ACC112 (cell line): ENCODE data around the gene MAP3K8.

Experiments used
- H2AFZ ChIP-seq: fragments of 200-600 bp; sonication (generic); one replicate; pipeline ENCODE4 v1.6.0; 2017; ENCODE audit warnings: antibody characterized with exemption, low read length; ENCODE audit not compliant: unreplicated experiment
- H3K27ac ChIP-seq: fragments of 200-600 bp; sonication (generic); 2 replicates; pipeline ENCODE4 v1.5.1; 2014; ENCODE audit warnings: low read depth, mild to moderate bottlenecking, antibody characterized with exemption, low read length, moderate library complexity
- H3K27me3 ChIP-seq: fragments of 200-600 bp; sonication (generic); 2 replicates; pipeline ENCODE4 v1.6.1; 2014; ENCODE audit warnings: mild to moderate bottlenecking, antibody characterized with exemption, low read length, moderate library complexity, mixed read lengths; ENCODE audit not compliant: insufficient read depth
- H3K36me3 ChIP-seq: fragments of 200-600 bp; sonication (generic); 2 replicates; pipeline ENCODE4 v1.6.1; 2016; ENCODE audit warnings: mild to moderate bottlenecking, antibody characterized with exemption, low read length, moderate library complexity, mixed read lengths; ENCODE audit not compliant: insufficient read depth
- H3K4me1 ChIP-seq: fragments of 200-600 bp; sonication (generic); one replicate; pipeline ENCODE4 v1.6.1; 2016; ENCODE audit warnings: low read length, mixed read lengths; ENCODE audit not compliant: insufficient read depth, unreplicated experiment, control insufficient read depth
- H3K4me3 ChIP-seq: fragments of 200-600 bp; sonication (generic); 2 replicates; pipeline ENCODE4 v1.5.1; 2014; ENCODE audit warnings: mild to moderate bottlenecking, low read depth, low read length
- H3K79me2 ChIP-seq: fragments of 200-600 bp; sonication (generic); one replicate; pipeline ENCODE4 v1.6.0; 2016; ENCODE audit warnings: low read length; ENCODE audit not compliant: control insufficient read depth, unreplicated experiment, insufficient read depth

Gene MAP3K8

DNA sequence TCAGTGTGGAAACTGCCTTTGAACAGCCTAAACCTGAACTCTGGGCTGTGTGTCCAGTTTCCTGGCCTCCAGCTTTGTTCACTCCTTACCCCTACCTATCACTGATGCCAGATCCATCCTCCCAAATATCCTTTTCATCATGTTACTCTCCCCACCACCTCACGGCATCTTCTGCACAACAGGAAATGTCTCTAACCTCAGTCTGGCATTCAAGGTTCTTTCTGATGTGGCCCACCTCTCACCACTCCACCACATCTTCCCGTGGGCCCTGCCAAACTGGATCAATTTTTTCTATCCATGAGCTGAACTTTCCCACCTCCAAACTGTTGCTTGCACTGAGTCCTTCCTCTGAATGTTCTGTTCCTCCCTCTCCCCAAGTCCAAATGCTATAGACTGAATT is 35.8 kb upstream of the MAP3K8 start:
- Histone ChIP-seq H3K4me1 (no peaks in the 10 kb centered on the region), H2AFZ (no peak overlapping the region), H3K27me3 (peaks cover 14% of the 10 kb centered on the region; the same call in 1 of the 2 replicates), H3K27ac (no peak overlapping the region), H3K79me2 (no peaks in the 10 kb centered on the region), H3K4me3 (no peak overlapping the region), H3K36me3 (no peaks in the 10 kb centered on the region)

DNA sequence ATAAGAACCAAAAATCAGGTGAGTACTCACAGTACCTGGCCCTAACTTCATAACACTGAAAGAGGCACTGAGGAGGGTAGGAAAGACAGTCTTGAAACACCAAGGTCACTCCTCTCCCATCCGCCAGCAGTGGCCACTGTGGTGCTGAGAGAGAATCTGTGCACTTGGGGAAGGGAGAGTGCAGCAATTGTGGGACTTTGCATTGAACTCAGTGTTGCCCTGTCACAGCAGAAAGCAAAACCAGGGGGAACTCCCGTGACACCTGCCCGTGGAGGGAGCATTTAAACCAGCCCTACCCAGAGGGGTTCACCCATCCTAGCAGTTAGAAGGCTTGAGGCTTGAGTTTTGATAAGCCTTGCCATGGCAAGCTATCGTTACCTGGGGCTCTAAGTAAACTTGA is 35.2 kb upstream of the MAP3K8 start:
- no peaks in the 10 kb centered on the region for H3K79me2 ChIP-seq
- H2AFZ ChIP-seq = no peak overlapping the region
- no peak overlapping the region for H3K27ac ChIP-seq
- no peaks in the 10 kb centered on the region for H3K4me1 ChIP-seq
- H3K27me3 ChIP-seq = 0 out of 2 replicates have a peak, but pooled peaks cover 9% of the 10 kb centered on the region
- no peaks in the 10 kb centered on the region for H3K36me3 ChIP-seq
- H3K4me3 ChIP-seq = no peak overlapping the region

DNA sequence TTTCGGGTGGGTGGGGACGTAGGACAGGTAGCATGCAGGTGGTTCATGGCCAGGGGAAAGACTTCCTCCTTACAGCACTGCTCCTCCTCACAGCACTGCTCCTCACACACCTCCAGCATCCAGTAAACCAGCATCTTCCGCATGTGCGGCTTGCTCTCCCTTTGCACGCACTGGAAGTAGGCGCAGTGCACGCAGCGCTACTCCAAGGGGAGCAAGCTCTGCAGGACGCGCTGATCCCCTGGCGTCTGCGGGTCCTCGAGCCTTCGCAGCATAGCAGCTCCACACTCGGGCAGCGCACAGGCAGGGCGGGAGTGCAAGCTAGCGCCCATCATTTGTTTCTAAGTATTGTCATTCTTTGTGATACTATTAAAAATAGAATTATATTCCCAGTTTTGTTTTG is 30.5 kb upstream of the MAP3K8 start:
- no peak overlapping the region for H3K27ac ChIP-seq
- H3K4me1 ChIP-seq = no peaks in the 10 kb centered on the region
- no peak overlapping the region for H2AFZ ChIP-seq
- H3K79me2 ChIP-seq = no peaks in the 10 kb centered on the region
- no peaks in the 10 kb centered on the region for H3K36me3 ChIP-seq
- H3K4me3 ChIP-seq = no peak overlapping the region
- H3K27me3 ChIP-seq = 0 out of 2 replicates have a peak, but pooled peaks cover 1% of the 10 kb centered on the region

DNA sequence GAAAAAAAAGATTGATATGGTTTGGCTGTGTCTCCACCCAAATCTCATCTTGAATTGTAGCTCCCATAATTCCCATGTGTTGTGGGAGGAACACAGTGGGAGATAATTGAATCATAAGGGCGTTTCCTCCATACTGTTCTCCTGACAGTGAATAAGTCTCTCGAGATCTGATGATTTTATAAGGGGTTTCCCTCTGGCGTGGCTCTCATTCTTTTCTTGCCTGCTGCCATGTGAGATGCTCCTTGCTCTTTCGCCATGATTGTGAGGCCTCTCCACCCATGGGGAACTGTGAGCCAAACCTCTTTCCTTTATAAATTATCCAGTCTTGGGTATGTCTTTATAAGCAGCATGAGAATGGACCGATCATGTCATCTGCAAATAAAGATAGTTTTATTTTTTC is 29.4 kb upstream of the MAP3K8 start:
- no peak overlapping the region for H3K4me3 ChIP-seq
- no peak overlapping the region for H3K27ac ChIP-seq
- no peaks in the 10 kb centered on the region for H3K4me1 ChIP-seq
- H3K79me2 ChIP-seq = no peaks in the 10 kb centered on the region
- no peaks in the 10 kb centered on the region for H3K27me3 ChIP-seq
- no peaks in the 10 kb centered on the region for H3K36me3 ChIP-seq
- no peak overlapping the region for H2AFZ ChIP-seq

DNA sequence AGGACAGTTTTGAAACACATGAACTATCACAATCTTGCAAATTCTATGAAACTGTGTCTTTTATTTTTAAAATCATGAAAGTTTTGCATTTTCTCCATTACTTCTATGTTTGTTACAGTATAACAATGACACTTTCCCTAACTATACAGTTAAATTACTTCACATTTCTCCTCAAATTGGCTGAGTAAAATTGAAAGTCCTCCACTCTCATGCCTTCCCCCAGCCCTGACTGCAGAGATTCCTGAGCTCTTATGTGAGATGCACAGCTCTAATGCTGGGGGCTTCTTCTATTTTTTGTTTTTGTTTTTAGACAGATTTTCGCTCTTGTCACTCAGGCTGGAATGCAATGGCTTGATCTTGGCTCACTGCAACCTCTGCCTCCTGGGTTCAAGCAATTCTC is 22.7 kb upstream of the MAP3K8 start:
- Histone ChIP-seq H3K27ac (no peak overlapping the region), H3K27me3 (no peaks in the 10 kb centered on the region), H3K36me3 (no peaks in the 10 kb centered on the region)

DNA sequence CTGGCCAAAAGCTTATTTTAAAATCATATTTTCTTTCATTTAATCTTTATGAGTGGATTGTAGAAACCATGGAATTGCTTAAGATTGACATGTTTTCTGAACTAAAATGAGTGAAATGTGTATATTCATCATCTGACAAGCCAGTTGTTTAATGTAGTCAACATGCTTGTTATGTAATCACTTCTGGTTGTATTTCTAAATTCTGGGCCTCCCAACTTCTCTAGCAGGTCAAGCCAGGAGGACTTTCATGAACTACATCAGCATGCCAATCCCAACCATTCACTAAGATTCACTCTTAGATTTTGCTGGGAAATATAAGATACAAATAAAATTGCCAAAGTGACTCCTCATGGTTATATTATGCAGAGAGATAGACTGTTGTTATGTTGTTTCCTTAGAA is 21.1 kb upstream of the MAP3K8 start:
- no peak overlapping the region for H2AFZ ChIP-seq

More for the DNA sequence above, 22.7 kb upstream of the MAP3K8 start:
- no peak overlapping the region for H2AFZ ChIP-seq
- no peak overlapping the region for H3K4me3 ChIP-seq
- no peaks in the 10 kb centered on the region for H3K79me2 ChIP-seq
- no peaks in the 10 kb centered on the region for H3K4me1 ChIP-seq

DNA sequence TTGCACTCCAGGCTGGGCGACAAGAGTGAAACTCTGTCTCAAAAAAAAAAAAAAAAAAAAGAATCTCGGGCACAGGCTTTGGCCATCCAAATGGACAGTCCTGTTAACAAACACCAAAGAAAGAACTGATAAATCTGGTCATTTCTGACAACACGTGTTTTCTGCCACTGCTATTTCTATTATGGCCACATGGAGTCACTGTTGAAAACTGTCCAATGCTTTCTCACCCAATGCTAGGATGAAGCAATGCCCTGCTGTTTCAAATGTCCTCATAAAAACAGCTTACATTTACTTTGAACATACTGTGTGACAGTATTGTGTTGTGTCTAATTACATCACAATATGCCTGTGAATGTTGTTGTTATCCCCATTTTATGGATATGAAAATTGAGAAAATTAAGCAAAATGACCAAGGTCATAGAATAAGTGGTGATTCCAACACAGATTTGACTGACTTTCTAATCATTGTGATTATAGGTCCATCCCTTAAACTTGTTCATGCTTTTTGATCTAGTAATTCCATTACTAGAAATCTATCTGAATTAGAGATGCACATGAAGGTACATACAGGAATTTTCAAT is 19.9 kb upstream of the MAP3K8 start:
- no peaks in the 10 kb centered on the region for H3K79me2 ChIP-seq
- no peak overlapping the region for H3K27ac ChIP-seq
- peaks cover 8% of the 10 kb centered on the region for H3K4me1 ChIP-seq
- no peak overlapping the region for H3K4me3 ChIP-seq
- no peak overlapping the region for H2AFZ ChIP-seq
- H3K36me3 ChIP-seq = no peaks in the 10 kb centered on the region
- no peaks in the 10 kb centered on the region for H3K27me3 ChIP-seq

More for the DNA sequence above, 21.1 kb upstream of the MAP3K8 start:
- no peak overlapping the region for H3K27ac ChIP-seq
- no peaks in the 10 kb centered on the region for H3K79me2 ChIP-seq
- H3K4me1 ChIP-seq = no peaks in the 10 kb centered on the region
- no peaks in the 10 kb centered on the region for H3K27me3 ChIP-seq
- H3K4me3 ChIP-seq = no peak overlapping the region
- no peaks in the 10 kb centered on the region for H3K36me3 ChIP-seq

DNA sequence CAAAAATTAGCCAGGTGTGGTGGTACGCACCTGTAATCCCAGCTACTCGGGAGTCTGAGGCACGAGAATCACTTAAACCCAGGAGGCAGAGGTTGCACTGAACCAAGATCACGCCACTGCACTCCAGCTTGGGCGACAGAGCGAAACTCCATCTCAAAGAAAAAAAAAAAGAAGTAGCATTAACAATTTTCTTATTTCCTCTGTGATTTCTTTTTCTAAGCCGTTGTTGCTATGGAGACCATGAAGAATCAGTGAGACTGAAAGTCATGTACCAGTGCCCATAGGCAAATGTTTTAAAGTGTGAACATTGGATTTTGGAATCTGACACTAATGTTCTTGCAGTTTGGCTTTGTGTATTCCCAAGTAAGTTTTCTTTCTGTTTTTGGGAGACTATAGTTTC is 18.4 kb upstream of the MAP3K8 start:
- Histone ChIP-seq H3K4me1 (peaks cover 8% of the 10 kb centered on the region), H3K79me2 (no peaks in the 10 kb centered on the region), H2AFZ (no peak overlapping the region), H3K36me3 (no peaks in the 10 kb centered on the region), H3K4me3 (no peak overlapping the region), H3K27ac (no peak overlapping the region), H3K27me3 (no peaks in the 10 kb centered on the region)

DNA sequence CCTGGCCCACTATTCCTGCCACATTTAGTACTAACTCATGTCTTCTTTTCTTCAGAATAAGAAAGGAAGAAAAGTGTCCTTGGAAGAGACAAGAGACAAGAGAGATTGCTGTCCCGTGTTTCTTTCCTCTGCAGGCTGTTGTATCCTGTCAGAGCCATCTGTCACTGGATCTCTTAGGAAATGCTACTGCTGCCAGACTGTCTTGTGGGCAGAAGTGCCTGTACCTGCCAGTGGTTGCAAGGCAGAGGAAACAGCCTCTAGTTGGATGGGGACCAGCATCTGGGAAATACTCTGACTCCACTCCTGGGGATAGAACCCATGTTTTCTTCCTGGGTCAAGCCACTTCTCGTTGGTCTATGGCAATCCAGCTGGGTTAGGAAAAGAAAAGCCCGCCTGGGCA is 16.7 kb upstream of the MAP3K8 start:
- Histone ChIP-seq H3K79me2 (no peaks in the 10 kb centered on the region), H3K27ac (no peak overlapping the region), H2AFZ (no peak overlapping the region), H3K4me1 (peaks cover 8% of the 10 kb centered on the region), H3K4me3 (no peak overlapping the region), H3K27me3 (no peaks in the 10 kb centered on the region), H3K36me3 (no peaks in the 10 kb centered on the region)

DNA sequence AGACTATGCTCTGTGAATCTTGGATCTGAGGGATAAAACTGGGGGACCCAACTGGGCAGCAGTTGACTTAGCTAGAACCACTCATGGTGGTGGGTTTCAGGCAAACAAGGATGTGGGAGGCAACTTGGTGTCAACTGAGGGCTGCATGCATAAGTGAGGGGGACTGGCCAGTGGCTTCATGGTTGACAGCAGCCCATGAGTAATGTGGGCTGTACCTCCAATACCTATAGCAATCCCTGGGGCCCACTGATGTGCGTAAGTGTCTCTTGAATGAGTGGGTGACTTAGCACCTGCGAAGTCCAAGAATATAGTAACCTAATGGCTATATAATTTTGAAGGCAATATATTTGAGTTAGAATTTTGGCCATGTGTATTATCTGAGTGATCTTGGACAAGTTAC is 13.7 kb upstream of the MAP3K8 start:
- Histone ChIP-seq H2AFZ (no peak overlapping the region), H3K27ac (no peak overlapping the region), H3K4me1 (peaks cover 22% of the 10 kb centered on the region), H3K36me3 (no peaks in the 10 kb centered on the region), H3K79me2 (no peaks in the 10 kb centered on the region), H3K4me3 (no peak overlapping the region), H3K27me3 (no peaks in the 10 kb centered on the region)

DNA sequence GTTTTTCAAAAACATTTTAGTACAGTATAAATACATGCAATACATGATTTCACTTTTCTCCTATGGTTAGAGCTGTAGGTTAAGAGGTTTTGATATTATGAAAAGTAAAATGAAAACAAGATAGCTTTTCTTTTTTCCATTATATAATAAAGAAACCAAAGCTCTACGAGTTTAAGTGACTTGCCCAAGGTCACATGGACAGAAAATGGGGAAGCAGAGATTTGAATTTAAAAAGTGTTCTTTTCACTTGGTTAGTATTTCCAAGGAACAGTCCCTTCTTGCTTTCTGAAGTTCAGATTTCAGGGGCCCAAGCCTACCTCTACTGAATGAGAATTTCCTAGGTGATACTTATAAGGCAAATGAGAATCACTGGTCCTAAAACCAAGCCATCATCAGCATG is 13.2 kb upstream of the MAP3K8 start:
- Histone ChIP-seq H3K27me3 (no peaks in the 10 kb centered on the region), H3K4me1 (peaks cover 22% of the 10 kb centered on the region), H3K4me3 (no peak overlapping the region), H3K79me2 (no peaks in the 10 kb centered on the region), H3K27ac (no peak overlapping the region), H2AFZ (no peak overlapping the region), H3K36me3 (no peaks in the 10 kb centered on the region)
